GM19463 (cell line): Measurements from ENCODE around the gene ACOX3.
"Not testable (repeated sequence)": the region's sequence is repeated elsewhere in the genome, so short reads cannot be mapped to it uniquely, and the experiment has no call there.

Experiments
- ATAC-seq: cut with Tn5 transposase; IDR thresholded peaks from one replicate; pipeline ENCODE4 v1.9.1; 2021; ENCODE audit warnings: mild to moderate bottlenecking, moderate library complexity; ENCODE audit not compliant: unreplicated experiment

ACOX3 gene

GRCh38 chr4:8355864-8356565 is 84.5 kb downstream of the ACOX3 start:
- no peak for ATAC-seq

GRCh38 chr4:8355306-8355705 is 85.2 kb downstream of the ACOX3 start:
- no peak for ATAC-seq

GRCh38 chr4:8353912-8354453 is 86.5 kb downstream of the ACOX3 start:
- ATAC-seq, result no peak

- ATAC-seq, result no peak
These were observed 87.3 kb downstream of the ACOX3 start for GRCh38 chr4:8353158-8353669.

GRCh38 chr4:8352368-8353157 is 88.0 kb downstream of the ACOX3 start:
- no peak for ATAC-seq

- no peak for ATAC-seq
These were observed 88.6 kb downstream of the ACOX3 start for GRCh38 chr4:8351931-8352367.

GRCh38 chr4:8350841-8351461 is 89.6 kb downstream of the ACOX3 start:
- no peak for ATAC-seq

- no peak for ATAC-seq
These were observed 90.2 kb downstream of the ACOX3 start for GRCh38 chr4:8350352-8350751.

- ATAC-seq, result no peak
These were observed 90.8 kb downstream of the ACOX3 start for GRCh38 chr4:8349664-8350236.

- not testable (repeated sequence) for ATAC-seq
These were observed 91.3 kb downstream of the ACOX3 start for GRCh38 chr4:8349236-8349635.

GRCh38 chr4:8348071-8348470 is 92.5 kb downstream of the ACOX3 start:
- no peak for ATAC-seq

- no peak for ATAC-seq
These were observed 92.9 kb downstream of the ACOX3 start for GRCh38 chr4:8347660-8348059.

GRCh38 chr4:8346838-8347605 is 93.5 kb downstream of the ACOX3 start:
- ATAC-seq, result no peak

GRCh38 chr4:8345946-8346814 is 94.3 kb downstream of the ACOX3 start:
- ATAC-seq, result no peak

- no peak for ATAC-seq
These were observed 95.2 kb downstream of the ACOX3 start for GRCh38 chr4:8345053-8345945.

GRCh38 chr4:8344377-8344776 is 96.1 kb downstream of the ACOX3 start:
- ATAC-seq, result no peak

GRCh38 chr4:8343967-8344331 is 96.6 kb downstream of the ACOX3 start:
- no peak for ATAC-seq

- no peak for ATAC-seq
These were observed 97.1 kb downstream of the ACOX3 start for GRCh38 chr4:8343262-8343966.
